GM18868 (cell line): ENCODE data around the gene TBC1D5.

Source experiments
- ATAC-seq: cut with Tn5 transposase; IDR thresholded peaks from one replicate; pipeline ENCODE4 v1.9.1; 2021; ENCODE audit warnings: mild to moderate bottlenecking, moderate library complexity; ENCODE audit not compliant: unreplicated experiment

Gene TBC1D5

DNA sequence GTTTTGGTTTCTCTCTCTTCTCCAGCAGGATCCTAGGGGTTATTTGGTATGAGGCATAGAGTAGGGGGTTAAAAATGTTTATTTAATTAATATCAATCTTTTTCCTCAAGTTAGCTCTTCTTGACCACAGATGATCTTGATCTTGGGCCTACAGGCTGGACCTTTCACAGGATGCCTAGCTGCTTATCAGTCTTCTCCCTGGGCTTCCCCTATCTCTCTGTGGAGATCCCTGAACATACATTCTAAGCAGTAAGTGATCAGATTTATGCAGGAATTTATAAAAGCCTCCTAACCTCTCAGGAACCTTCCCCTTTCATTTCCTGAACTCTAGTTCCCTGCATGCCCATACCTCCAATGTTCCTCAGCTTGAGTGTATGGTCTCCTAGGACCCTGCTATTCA, 428.3 kb downstream of the TBC1D5 start:
- ATAC-seq: no peak

- no peak for ATAC-seq
Measured at GRCh38 chr3:17313746-17314145, 428.7 kb downstream of the TBC1D5 start.

GRCh38 chr3:17310983-17311382, 431.4 kb downstream of the TBC1D5 start:
- no peak for ATAC-seq

DNA sequence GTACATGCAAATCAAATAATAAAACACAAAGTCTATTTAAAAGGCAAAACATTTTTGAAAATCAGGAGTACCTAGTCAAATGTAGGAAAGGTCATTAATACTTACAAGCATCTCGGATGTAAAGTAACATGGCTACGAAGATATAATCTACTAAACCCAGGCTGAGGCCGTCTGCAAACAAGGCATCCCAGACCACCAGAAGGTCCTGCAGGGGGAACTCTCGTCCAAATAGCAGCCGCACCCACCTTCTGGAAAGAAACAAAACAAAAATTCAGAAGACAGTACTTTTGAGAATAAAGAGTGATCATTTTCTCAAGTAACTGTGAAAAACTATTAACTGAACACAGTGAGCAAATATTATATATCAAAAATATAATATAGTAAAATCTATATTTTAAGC, 434.5 kb downstream of the TBC1D5 start:
- no peak for ATAC-seq

GRCh38 chr3:17307482-17307881, 434.9 kb downstream of the TBC1D5 start:
- ATAC-seq: no peak

- ATAC-seq: no peak
Measured at GRCh38 chr3:17304969-17305368, 437.5 kb downstream of the TBC1D5 start.

GRCh38 chr3:17302774-17303173, 439.7 kb downstream of the TBC1D5 start:
- ATAC-seq: no peak

GRCh38 chr3:17302170-17302569, 440.3 kb downstream of the TBC1D5 start:
- no peak for ATAC-seq

DNA sequence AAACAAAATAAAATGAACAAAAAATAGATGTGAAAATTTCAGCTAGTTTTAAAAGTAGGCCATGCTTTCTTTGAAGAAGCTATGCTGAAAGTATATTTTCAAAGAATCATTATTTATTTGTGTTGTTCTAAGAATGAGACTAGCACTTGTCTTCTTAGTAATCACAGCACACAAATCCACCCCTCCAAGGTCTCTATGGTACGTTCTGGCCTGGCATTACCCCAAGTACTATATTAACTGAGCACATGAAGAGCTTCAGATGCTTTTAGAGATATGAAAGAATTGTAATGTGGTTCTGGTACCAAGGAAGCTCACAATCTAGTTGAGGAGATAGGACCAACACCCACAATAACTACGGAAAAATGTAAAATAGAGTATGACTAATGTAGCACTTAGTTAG, 441.2 kb downstream of the TBC1D5 start:
- no peak for ATAC-seq

GRCh38 chr3:17300441-17300840, 442.0 kb downstream of the TBC1D5 start:
- no peak for ATAC-seq

DNA sequence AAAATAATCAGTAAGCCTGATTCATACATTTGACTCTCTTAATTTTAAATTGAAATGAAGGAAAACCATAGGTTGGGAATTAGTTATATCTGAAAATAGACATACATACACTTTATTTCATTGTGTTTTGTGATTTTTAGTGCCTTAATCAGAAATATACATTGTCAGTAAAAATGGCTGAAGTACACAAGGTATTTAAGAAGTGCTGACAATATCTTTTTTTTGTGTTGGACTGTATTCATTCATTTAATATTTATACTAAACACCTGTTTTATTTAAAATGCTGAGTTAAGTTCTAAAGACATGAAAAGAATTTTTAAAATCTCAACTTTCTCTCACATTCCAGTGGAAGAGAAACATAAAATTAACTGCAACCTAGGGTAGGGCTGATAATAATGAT, 444.4 kb downstream of the TBC1D5 start:
- ATAC-seq: no peak

GRCh38 chr3:17292556-17292955, 449.9 kb downstream of the TBC1D5 start:
- ATAC-seq: no peak

- no peak for ATAC-seq
Measured at GRCh38 chr3:17290894-17291293, 451.5 kb downstream of the TBC1D5 start.

GRCh38 chr3:17288839-17289399, 453.5 kb downstream of the TBC1D5 start:
- ATAC-seq: no peak

GRCh38 chr3:17287006-17287689, 455.3 kb downstream of the TBC1D5 start:
- ATAC-seq: no peak

DNA sequence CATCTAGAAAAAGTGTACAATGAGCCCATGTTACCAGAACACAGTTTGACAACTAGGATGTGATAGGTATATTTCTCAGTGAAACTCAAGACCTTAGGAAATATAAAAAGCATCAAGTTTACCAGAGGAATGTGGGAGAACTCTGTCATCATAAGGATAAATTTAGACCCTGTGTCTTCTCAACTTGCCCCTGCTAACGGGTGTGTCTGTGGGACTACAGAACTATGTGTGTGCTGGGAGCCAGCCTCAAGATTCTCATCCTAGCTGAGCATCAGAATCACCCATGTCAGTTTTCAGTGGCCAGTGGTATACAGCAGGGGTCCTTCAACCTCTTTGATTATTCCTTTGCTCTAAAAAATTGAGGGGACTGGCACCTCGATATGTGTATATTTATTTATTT, 464.4 kb downstream of the TBC1D5 start:
- no peak for ATAC-seq

GRCh38 chr3:17266846-17267245, 475.6 kb downstream of the TBC1D5 start:
- ATAC-seq: no peak

GRCh38 chr3:17261627-17262369, 480.6 kb downstream of the TBC1D5 start:
- ATAC-seq: no peak

GRCh38 chr3:17260257-17260656, 482.2 kb downstream of the TBC1D5 start:
- ATAC-seq: no peak

- ATAC-seq: no peak
Measured at GRCh38 chr3:17259685-17260084, 482.7 kb downstream of the TBC1D5 start.

DNA sequence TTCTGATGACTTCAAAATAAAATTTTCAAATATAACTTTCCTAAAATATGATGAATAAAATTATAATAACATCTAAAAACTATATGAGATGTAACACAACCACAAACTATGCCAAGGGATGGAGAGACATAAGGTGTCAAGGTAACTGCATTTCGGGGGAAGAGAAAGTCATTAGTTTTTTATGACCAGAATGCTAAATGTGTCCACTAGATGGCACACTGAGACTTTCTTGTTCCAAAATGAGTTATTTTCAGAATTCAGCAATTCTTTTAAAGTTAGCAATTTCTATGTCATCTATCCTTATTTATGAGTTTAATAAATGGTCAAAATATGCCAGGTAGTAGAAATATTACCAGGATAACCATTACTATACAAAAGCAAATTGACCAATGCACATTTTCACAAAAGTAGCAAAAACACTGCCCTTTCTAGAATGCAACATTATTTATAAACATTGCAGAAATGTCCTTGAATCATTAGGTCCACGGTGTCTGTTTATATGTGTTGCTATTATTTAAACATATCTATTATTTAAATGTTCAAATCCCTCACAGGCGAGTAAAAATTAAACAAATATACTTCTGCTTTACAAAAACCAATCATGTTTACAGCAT, 483.5 kb downstream of the TBC1D5 start:
- no peak for ATAC-seq

DNA sequence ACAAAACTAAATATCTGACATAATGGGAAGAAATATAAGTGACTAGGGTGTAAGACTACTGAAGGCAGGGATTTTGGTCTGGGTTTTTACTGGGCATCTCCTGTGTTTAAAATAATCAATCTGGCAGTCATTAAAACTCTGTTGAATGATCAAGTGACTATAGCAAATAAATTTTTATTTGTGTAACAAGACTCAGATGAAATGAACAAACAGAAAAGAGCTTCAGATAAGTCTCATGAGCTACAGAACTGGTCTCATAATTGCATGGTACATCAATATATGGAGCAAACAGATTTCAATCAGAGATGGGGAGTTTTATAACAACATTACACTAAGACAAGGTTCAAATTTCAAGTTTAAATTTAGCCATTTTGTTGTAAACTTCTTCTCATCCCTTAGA, 485.2 kb downstream of the TBC1D5 start:
- no peak for ATAC-seq
